CD8-positive, alpha-beta memory T cell (primary cell): ENCODE data around the gene TMED6. TPM values are rescaled to one million over a fixed set of nuclear protein-coding genes. Genes with fewer than 3 reads are reported as not detected.
A peak's percentile ranks its signal among the peaks of the same experiment; 100 is the strongest.

Experiments
- CTCF ChIA-PET: fragments of 350-600 bp; sonication (Branson Sonifier 250); formaldehyde crosslinking; loops from one replicate; lab custom pipeline; 2021; ENCODE audit warnings: antibody characterized with exemption; lab: Charles Lee
- POLR2A ChIA-PET: fragments of 350-600 bp; sonication (Branson Sonifier 250); formaldehyde crosslinking; loops from one replicate; lab custom pipeline; 2021; ENCODE audit warnings: antibody characterized with exemption; lab: Charles Lee
- DNase-seq, 5 donors: peaks; one replicate each; pipeline versions ENCODE4 v3.0.0 to v3.0.0-alpha.2; 2020 to 2022; ENCODE audit warnings: mixed read lengths in 1 of 5
- H3K27ac ChIP-seq: one replicate; pipeline ENCODE4 v1.7.0; 2013; ENCODE audit warnings: low read depth, mild to moderate bottlenecking, low read length, moderate library complexity
- H3K27me3 ChIP-seq: 2 replicates; pipeline ENCODE4 v1.7.0; 2013; ENCODE audit warnings: low read length, mild to moderate bottlenecking; ENCODE audit not compliant: insufficient read depth, poor library complexity, severe bottlenecking
- H3K36me3 ChIP-seq: 2 replicates; pipeline ENCODE4 v1.7.0; 2013; ENCODE audit warnings: mild to moderate bottlenecking, low read length, moderate library complexity; ENCODE audit not compliant: insufficient read depth
- H3K4me1 ChIP-seq: 2 replicates; pipeline ENCODE4 v1.7.0; 2013; ENCODE audit warnings: mild to moderate bottlenecking, low read length, moderate library complexity; ENCODE audit not compliant: insufficient read depth
- H3K4me3 ChIP-seq: 2 replicates; pipeline ENCODE4 v1.7.0; 2013; ENCODE audit warnings: mild to moderate bottlenecking, low read length
- H3K9me3 ChIP-seq: 2 replicates; pipeline ENCODE4 v1.7.0; 2013; ENCODE audit warnings: mild to moderate bottlenecking, low read length
- H3K27ac Mint-ChIP-seq, 8 donors: one replicate each; pipeline ENCODE4 v1.8.0; 2020 to 2021; ENCODE audit warnings: mixed read lengths in 8 of 8, mild to moderate bottlenecking in 6 of 8, inconsistent platforms in 3 of 8, moderate library complexity in 3 of 8
- H3K27me3 Mint-ChIP-seq, 2 donors: one replicate each; pipeline ENCODE4 v1.8.0; 2020 to 2021; ENCODE audit warnings: mixed read lengths in 2 of 2, mild to moderate bottlenecking in 1 of 2, moderate library complexity in 1 of 2
- H3K36me3 Mint-ChIP-seq, 3 donors: one replicate each; pipeline ENCODE4 v1.8.0; 2020 to 2021; ENCODE audit warnings: mixed read lengths in 3 of 3, inconsistent platforms in 1 of 3, mild to moderate bottlenecking in 1 of 3
- H3K4me1 Mint-ChIP-seq, 3 donors: one replicate each; pipeline ENCODE4 v1.8.0; 2020 to 2021; ENCODE audit warnings: mixed read lengths in 3 of 3, inconsistent platforms in 1 of 3, mild to moderate bottlenecking in 1 of 3
- H3K4me3 Mint-ChIP-seq, 7 donors: one replicate each; pipeline ENCODE4 v1.8.0; 2020 to 2021; ENCODE audit warnings: mixed read lengths in 7 of 7, mild to moderate bottlenecking in 6 of 7, moderate library complexity in 4 of 7, inconsistent platforms in 2 of 7
- H3K9me3 Mint-ChIP-seq, 5 donors: one replicate each; pipeline ENCODE4 v1.8.0; 2020 to 2022; ENCODE audit warnings: mixed read lengths in 5 of 5, mild to moderate bottlenecking in 3 of 5, moderate library complexity in 2 of 5, inconsistent platforms in 1 of 5
- polyA plus RNA-seq: library from polyadenylated mRNA; unstranded; fragments of 300-500 nt; fragmentation: Illumina TruSeq; gene quantifications from one replicate; pipeline ENCODE4 v1.2.3, GENCODE V29; 2021
- total RNA-seq, 2 experiments: library from RNA; stranded (reverse); gene quantifications; one replicate each; pipeline ENCODE4 v1.2.3, GENCODE V29; 2021

TMED6 gene
- total and polyA plus RNA-seq, 3 experiments from 2014 or later = 0.80 to 1.4 TPM; not detected in 1

DNA sequence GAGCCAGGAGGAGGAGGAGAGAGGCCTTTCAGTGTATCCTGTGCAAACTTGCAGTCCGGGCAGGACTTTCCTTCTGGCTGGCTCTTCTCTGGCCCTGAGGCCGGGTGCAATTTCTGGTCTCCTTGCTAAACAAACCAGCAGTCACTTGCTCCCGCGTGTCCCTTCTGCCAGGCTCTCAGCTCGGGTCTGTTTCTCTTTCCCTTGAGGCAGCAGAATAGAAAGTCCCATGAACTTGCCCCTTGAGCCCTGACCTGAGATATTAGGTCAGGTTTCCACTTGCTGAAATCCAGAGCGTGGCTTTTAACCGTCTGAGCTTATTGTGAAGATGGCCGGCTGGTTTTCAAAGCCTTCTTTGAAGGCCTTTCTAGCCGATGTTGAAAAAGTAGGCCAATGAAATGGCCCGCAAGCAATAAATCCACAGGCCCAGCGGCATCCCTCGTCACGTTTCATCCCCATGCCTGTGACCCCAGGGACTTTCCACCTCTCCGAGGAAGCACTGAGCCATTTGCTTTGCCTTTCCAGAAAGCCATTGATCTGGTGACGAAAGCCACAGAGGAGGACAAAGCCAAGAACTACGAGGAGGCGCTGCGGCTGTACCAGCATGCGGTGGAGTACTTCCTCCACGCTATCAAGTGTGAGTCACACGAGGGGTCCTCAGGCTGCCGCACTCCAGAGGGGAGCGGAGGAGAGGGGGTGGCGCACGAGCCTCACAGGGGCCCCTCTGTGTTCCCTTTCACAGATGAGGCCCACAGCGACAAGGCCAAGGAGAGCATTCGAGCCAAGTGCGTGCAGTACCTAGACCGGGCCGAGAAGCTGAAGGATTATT lies 35.9 kb downstream of the TMED6 start:
- H3K4me1 Mint-ChIP-seq = peaks cover 19 to 34% (median 28%) of the 10 kb centered on the region in 3 donors
- peak overlapping the region in 4 of 8 donors; percentile 30 to 72 (median 44) for H3K27ac Mint-ChIP-seq
- H3K4me3 Mint-ChIP-seq = no peak overlapping the region
- Histone ChIP-seq H3K36me3 (peaks cover 51% of the 10 kb centered on the region), H3K27me3 (no peaks in the 10 kb centered on the region), H3K4me3 (no peak overlapping the region), H3K9me3 (no peaks in the 10 kb centered on the region), H3K4me1 (peaks cover 6% of the 10 kb centered on the region), H3K27ac (no peak overlapping the region)
- CTCF ChIA-PET = interaction anchor here (0.9 kb wide), 1 partner anchor 454 kb away, joined by 3 read pairs; no protein-coding TSS in a partner anchor
- H3K36me3 Mint-ChIP-seq = peaks cover 0 to 75% (median 8%) of the 10 kb centered on the region in 3 donors
- no peak for DNase-seq
- POLR2A ChIA-PET = no interaction called here
- H3K9me3 Mint-ChIP-seq = no peaks in the 10 kb centered on the region
- no peaks in the 10 kb centered on the region for H3K27me3 Mint-ChIP-seq

- peaks cover 21 to 38% (median 34%) of the 10 kb centered on the region in 3 donors for H3K4me1 Mint-ChIP-seq
- no peaks in the 10 kb centered on the region for H3K9me3 ChIP-seq
- peak overlapping the region in 1 of 8 donors; percentile 12 for H3K27ac Mint-ChIP-seq
- peaks cover 10% of the 10 kb centered on the region for H3K4me1 ChIP-seq
- DNase-seq = no peak
- no peak overlapping the region for H3K27ac ChIP-seq
- no peak overlapping the region for H3K4me3 ChIP-seq
- no peaks in the 10 kb centered on the region for H3K9me3 Mint-ChIP-seq
- no peaks in the 10 kb centered on the region for H3K27me3 ChIP-seq
- peaks cover 0 to 64% (median 6%) of the 10 kb centered on the region in 3 donors for H3K36me3 Mint-ChIP-seq
- CTCF ChIA-PET = interaction anchor here (0.9 to 1.0 kb wide), 2 partner anchors 15 to 455 kb away, joined by 3 to 5 read pairs; partner anchors contain the start of gene PDF
- H3K27me3 Mint-ChIP-seq = no peaks in the 10 kb centered on the region
- POLR2A ChIA-PET = no interaction called here
- H3K4me3 Mint-ChIP-seq = peak overlapping the region in 3 of 7 donors; percentile 9 to 55 (median 23)
- peaks cover 40% of the 10 kb centered on the region for H3K36me3 ChIP-seq
Observed at GRCh38 chr16:69314534-69314933, 37.1 kb downstream of the TMED6 start.

- ChIA-PET CTCF (interaction anchor here (1.0 to 1.4 kb wide), 3 partner anchors 13 to 27 kb away, joined by 3 to 7 read pairs (median 5); no protein-coding TSS in a partner anchor), POLR2A (interaction anchor here (0.5 to 1.8 kb wide), 5 partner anchors 16 to 1072 kb away, joined by 3 to 12 read pairs (median 4); partner anchors contain the start of gene PDF)
- peaks cover 10% of the 10 kb centered on the region for H3K4me1 ChIP-seq
- Mint-ChIP-seq H3K4me1 (peaks cover 25 to 42% (median 34%) of the 10 kb centered on the region in 3 donors), H3K36me3 (peaks cover 0 to 54% (median 4%) of the 10 kb centered on the region in 3 donors), H3K9me3 (no peaks in the 10 kb centered on the region), H3K27ac (peak overlapping the region in 5 of 8 donors; percentile 14 to 82 (median 78)), H3K27me3 (no peaks in the 10 kb centered on the region), H3K4me3 (peak overlapping the region; percentile 59 to 87 (median 71))
- DNase-seq = no peak
- H3K27ac ChIP-seq = no peak overlapping the region
- no peak overlapping the region for H3K4me3 ChIP-seq
- H3K36me3 ChIP-seq = peaks cover 29% of the 10 kb centered on the region
- H3K9me3 ChIP-seq = no peaks in the 10 kb centered on the region
- no peaks in the 10 kb centered on the region for H3K27me3 ChIP-seq
Observed at GRCh38 chr16:69313469-69313868, 38.1 kb downstream of the TMED6 start.

GRCh38 chr16:69311533-69312387 lies 39.8 kb downstream of the TMED6 start:
- peaks cover 17% of the 10 kb centered on the region for H3K36me3 ChIP-seq
- H3K27me3 ChIP-seq = no peaks in the 10 kb centered on the region
- H3K4me3 ChIP-seq = peak overlapping the region; percentile 73
- Mint-ChIP-seq H3K4me3 (peak overlapping the region; percentile 95 to 99 (median 98)), H3K4me1 (peaks cover 25 to 42% (median 34%) of the 10 kb centered on the region in 3 donors), H3K36me3 (peaks cover 0 to 42% (median 4%) of the 10 kb centered on the region in 3 donors), H3K9me3 (no peaks in the 10 kb centered on the region), H3K27ac (peak overlapping the region; percentile 89 to 99 (median 96)), H3K27me3 (no peaks in the 10 kb centered on the region)
- H3K27ac ChIP-seq = peak overlapping the region; percentile 81
- H3K9me3 ChIP-seq = no peaks in the 10 kb centered on the region
- CTCF ChIA-PET = interaction anchor here (0.7 to 1.3 kb wide), 5 partner anchors 15 to 1344 kb away, joined by 3 to 8 read pairs (median 3); partner anchors contain the start of gene COG8
- DNase-seq = peak in 2 of 5 donors; percentile 21 to 28
- POLR2A ChIA-PET = interaction anchor here (0.6 to 1.8 kb wide), 4 partner anchors 14 to 179 kb away, joined by 3 to 12 read pairs (median 6); partner anchors contain the start of genes COG8 and PDF
- H3K4me1 ChIP-seq = peaks cover 10% of the 10 kb centered on the region

GRCh38 chr16:69310653-69311532 lies 40.7 kb downstream of the TMED6 start, which contains the start of gene VPS4A:
Gene VPS4A (plus strand): TSS chr16:69311350. CDS start chr16:69311512, 162 bp downstream.
- Mint-ChIP-seq H3K4me3 (peak within 1 kb of the TSS; percentile 95 to 99 (median 98)), H3K27ac (peak within 1 kb of the TSS; percentile 91 to 99 (median 96)), H3K27me3 (no peaks in the 10 kb centered on the region), H3K36me3 (peaks cover 0 to 33% (median 3%) of the 10 kb centered on the region in 3 donors), H3K4me1 (peaks cover 25 to 42% (median 34%) of the 10 kb centered on the region in 3 donors), H3K9me3 (no peaks in the 10 kb centered on the region)
- Histone ChIP-seq H3K4me1 (peaks cover 10% of the 10 kb centered on the region), H3K9me3 (no peaks in the 10 kb centered on the region), H3K36me3 (peaks cover 9% of the 10 kb centered on the region), H3K27ac (peak within 1 kb of the TSS; percentile 81), H3K27me3 (no peaks in the 10 kb centered on the region), H3K4me3 (peak within 1 kb of the TSS; percentile 87)
- ChIA-PET POLR2A (interaction anchor here (0.8 to 0.9 kb wide), 2 partner anchors 178 to 181 kb away, joined by 3 read pairs; no protein-coding TSS in a partner anchor), CTCF (interaction anchor here (0.6 to 1.1 kb wide), 3 partner anchors 24 to 714 kb away, joined by 3 read pairs; partner anchors contain the start of gene COG8)
- DNase-seq = peak; percentile 96 to 98 (median 97)

DNA sequence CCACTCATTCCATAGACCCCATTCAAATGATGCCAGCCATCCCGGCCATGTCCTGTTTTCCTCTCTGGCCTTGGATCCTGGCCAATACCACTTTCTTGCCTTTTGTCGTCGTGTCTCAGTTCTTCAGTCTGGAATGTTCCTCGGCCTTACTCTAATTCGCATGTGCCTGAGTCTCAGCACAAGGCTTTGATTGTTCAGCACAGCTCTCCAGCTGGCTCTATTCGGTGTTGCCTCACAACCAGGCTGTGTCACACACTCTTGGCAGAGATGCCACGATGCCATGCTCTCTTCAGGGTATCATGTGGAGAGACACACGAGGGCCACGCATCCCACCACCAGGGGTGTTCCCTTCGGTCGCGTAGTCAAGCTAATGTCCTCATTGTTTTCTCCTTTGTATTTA lies 42.3 kb downstream of the TMED6 start:
- H3K9me3 ChIP-seq = no peaks in the 10 kb centered on the region
- H3K9me3 Mint-ChIP-seq = no peaks in the 10 kb centered on the region
- peak overlapping the region; percentile 2 to 57 (median 34) for H3K4me3 Mint-ChIP-seq
- ChIA-PET POLR2A (no interaction called here), CTCF (interaction anchor here (1.1 kb wide), 1 partner anchor 30 kb away, joined by 3 read pairs; the partner anchor contains the start of gene COG8)
- no peak overlapping the region for H3K27ac ChIP-seq
- H3K4me1 Mint-ChIP-seq = peaks cover 25 to 35% (median 30%) of the 10 kb centered on the region in 3 donors
- no peak overlapping the region for H3K4me3 ChIP-seq
- peak overlapping the region in 7 of 8 donors; percentile 1 to 50 (median 25) for H3K27ac Mint-ChIP-seq
- no peaks in the 10 kb centered on the region for H3K27me3 ChIP-seq
- H3K4me1 ChIP-seq = peaks cover 10% of the 10 kb centered on the region
- peaks cover under 1% of the 10 kb centered on the region for H3K36me3 ChIP-seq
- peaks cover 0 to 20% (median 1%) of the 10 kb centered on the region in 3 donors for H3K36me3 Mint-ChIP-seq
- no peak for DNase-seq
- no peaks in the 10 kb centered on the region for H3K27me3 Mint-ChIP-seq
